ENCODE measurements around the gene RHBDD2. TPM values are rescaled to one million over a fixed set of nuclear protein-coding genes. Genes with fewer than 3 reads are reported as not detected.

RHBDD2 gene
- total RNA-seq, 4 donors from 2014 or later: 35.5 to 76.9 (median 57.6) TPM

- Histone ChIP-seq H3K4me3 (no peak overlapping the region), H3K27me3 (no peaks in the 10 kb centered on the region), H3K9me3 (no peaks in the 10 kb centered on the region), H3K27ac (peak overlapping the region in 2 of 4 donors; percentile 26 to 74), H3K4me1 (peaks cover 0 to 36% (median 4%) of the 10 kb centered on the region in 4 donors), H3K36me3 (peaks cover 0 to 72% (median 0%) of the 10 kb centered on the region in 3 donors)
- TF ChIP-seq CTCF (IDR thresholded peaks at IDR 0.05): no peak
- peak in 1 of 3 donors; percentile 75 for DNase-seq
These were observed 5.6 kb downstream of the RHBDD2 start for GRCh38 chr7:75884476-75884875.

- Histone ChIP-seq H3K4me1 (peaks cover 0 to 31% (median 2%) of the 10 kb centered on the region in 4 donors), H3K36me3 (peaks cover 0 to 72% (median 0%) of the 10 kb centered on the region in 3 donors), H3K27ac (peak overlapping the region in 2 of 4 donors; percentile 26 to 74), H3K4me3 (no peak overlapping the region), H3K9me3 (no peaks in the 10 kb centered on the region), H3K27me3 (no peaks in the 10 kb centered on the region)
- no peak for DNase-seq
- TF ChIP-seq POLR2A (IDR thresholded peaks at IDR 0.05) (no peak), CTCF (IDR thresholded peaks at IDR 0.05) (no peak)
These were observed 6.2 kb downstream of the RHBDD2 start for GRCh38 chr7:75885036-75885435.

- no peaks in the 10 kb centered on the region for H3K27me3 ChIP-seq
- H3K4me3 ChIP-seq: no peak overlapping the region
- no peak for DNase-seq
- TF ChIP-seq CTCF (IDR thresholded peaks at IDR 0.05) (no peak), POLR2A (IDR thresholded peaks at IDR 0.05) (no peak)
- H3K9me3 ChIP-seq: no peaks in the 10 kb centered on the region
- H3K36me3 ChIP-seq: peaks cover 0 to 51% (median 0%) of the 10 kb centered on the region in 3 donors
- peaks cover 0 to 22% (median 0%) of the 10 kb centered on the region in 4 donors for H3K4me1 ChIP-seq
- H3K27ac ChIP-seq: no peak overlapping the region
These were observed 9.0 kb downstream of the RHBDD2 start for GRCh38 chr7:75887669-75888369.

GRCh38 chr7:75888464-75889222 lies 9.8 kb downstream of the RHBDD2 start:
- H3K27me3 ChIP-seq: no peaks in the 10 kb centered on the region
- H3K9me3 ChIP-seq: no peaks in the 10 kb centered on the region
- H3K4me1 ChIP-seq: peaks cover 0 to 22% (median 0%) of the 10 kb centered on the region in 4 donors
- no peak overlapping the region for H3K4me3 ChIP-seq
- H3K36me3 ChIP-seq: peaks cover 0 to 47% (median 0%) of the 10 kb centered on the region in 3 donors
- no peak for DNase-seq
- TF ChIP-seq POLR2A (IDR thresholded peaks at IDR 0.05) (no peak), CTCF (IDR thresholded peaks at IDR 0.05) (no peak)
- no peak overlapping the region for H3K27ac ChIP-seq

- Histone ChIP-seq H3K4me1 (peaks cover 0 to 15% (median 0%) of the 10 kb centered on the region in 4 donors), H3K9me3 (no peaks in the 10 kb centered on the region), H3K27ac (no peak overlapping the region), H3K4me3 (no peak overlapping the region), H3K36me3 (peaks cover 0 to 41% (median 0%) of the 10 kb centered on the region in 3 donors), H3K27me3 (no peaks in the 10 kb centered on the region)
- no peak for DNase-seq
- TF ChIP-seq CTCF (IDR thresholded peaks at IDR 0.05) (no peak), POLR2A (IDR thresholded peaks at IDR 0.05) (no peak)
These were observed 10.5 kb downstream of the RHBDD2 start for GRCh38 chr7:75889223-75889825.
